ENCODE results near the gene PDE6H. TPM values are rescaled to one million over a fixed set of nuclear protein-coding genes. Genes with fewer than 3 reads are reported as not detected.
A peak's percentile ranks its signal among the peaks of the same experiment; 100 is the strongest.

The PDE6H gene
- total RNA-seq, 1 donor from 2014 or later: not detected

DNA sequence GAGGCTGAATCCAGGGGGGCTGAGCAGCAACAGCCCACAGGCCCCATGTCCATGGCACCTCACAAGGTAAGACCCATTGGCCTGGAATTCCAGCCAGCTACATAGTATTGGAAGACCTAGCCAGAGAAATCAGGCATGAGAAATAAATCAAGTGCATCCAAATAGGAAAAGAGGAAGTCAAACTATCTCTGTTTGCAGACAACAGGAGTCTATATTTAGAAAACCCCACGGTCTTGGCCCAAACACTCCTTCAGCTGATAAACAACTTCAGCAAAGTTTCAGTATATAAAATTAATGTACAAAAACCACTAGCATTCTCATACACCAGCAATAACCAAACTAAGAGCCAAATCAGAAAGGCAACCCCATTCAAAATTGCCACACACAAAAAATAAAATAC lies 16.9 kb downstream of the PDE6H start:
- Histone ChIP-seq H3K36me3 (no peaks in the 10 kb centered on the region), H3K27me3 (no peaks in the 10 kb centered on the region), H3K27ac (no peak overlapping the region), H3K9me3 (no peaks in the 10 kb centered on the region), H3K4me1 (peaks cover 1% of the 10 kb centered on the region), H3K4me3 (no peak overlapping the region)
- TF ChIP-seq POLR2A (IDR thresholded peaks at IDR 0.05) (no peak), POLR2AphosphoS5 (IDR thresholded peaks at IDR 0.05; ENCODE audit: insufficient read depth in 1 of 2, low read depth in 1 of 2) (no peak)
- TF ChIP-seq, protein P1, sequence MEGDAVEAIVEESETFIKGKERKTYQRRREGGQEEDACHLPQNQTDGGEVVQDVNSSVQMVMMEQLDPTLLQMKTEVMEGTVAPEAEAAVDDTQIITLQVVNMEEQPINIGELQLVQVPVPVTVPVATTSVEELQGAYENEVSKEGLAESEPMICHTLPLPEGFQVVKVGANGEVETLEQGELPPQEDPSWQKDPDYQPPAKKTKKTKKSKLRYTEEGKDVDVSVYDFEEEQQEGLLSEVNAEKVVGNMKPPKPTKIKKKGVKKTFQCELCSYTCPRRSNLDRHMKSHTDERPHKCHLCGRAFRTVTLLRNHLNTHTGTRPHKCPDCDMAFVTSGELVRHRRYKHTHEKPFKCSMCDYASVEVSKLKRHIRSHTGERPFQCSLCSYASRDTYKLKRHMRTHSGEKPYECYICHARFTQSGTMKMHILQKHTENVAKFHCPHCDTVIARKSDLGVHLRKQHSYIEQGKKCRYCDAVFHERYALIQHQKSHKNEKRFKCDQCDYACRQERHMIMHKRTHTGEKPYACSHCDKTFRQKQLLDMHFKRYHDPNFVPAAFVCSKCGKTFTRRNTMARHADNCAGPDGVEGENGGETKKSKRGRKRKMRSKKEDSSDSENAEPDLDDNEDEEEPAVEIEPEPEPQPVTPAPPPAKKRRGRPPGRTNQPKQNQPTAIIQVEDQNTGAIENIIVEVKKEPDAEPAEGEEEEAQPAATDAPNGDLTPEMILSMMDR (IDR thresholded peaks at IDR 0.05): no peak
- intact Hi-C loops (cut with DNase I): no loop called here
- no peak for DNase-seq (ENCODE audit: extremely low spot score in 2 of 2)

DNA sequence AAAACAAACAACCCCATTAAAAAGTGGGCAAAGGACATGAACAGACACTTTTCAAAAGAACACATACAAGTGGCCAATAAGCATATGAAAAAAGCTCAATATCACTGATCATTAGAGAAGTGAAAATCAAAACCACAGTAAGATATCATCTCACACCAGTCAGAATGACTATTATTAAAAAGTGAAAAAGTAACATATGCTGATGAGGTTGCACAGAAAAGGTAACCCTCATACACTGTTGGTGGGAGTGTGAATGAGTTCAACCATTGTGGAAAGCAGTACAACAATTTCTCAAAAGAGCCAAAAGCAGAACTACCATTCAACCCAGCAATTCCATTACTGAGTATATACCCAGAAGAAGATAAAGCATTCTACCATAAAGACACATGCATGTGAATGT lies 18.2 kb downstream of the PDE6H start:
- no peak overlapping the region for H3K4me3 ChIP-seq
- H3K4me1 ChIP-seq: peaks cover 9% of the 10 kb centered on the region
- no peak overlapping the region for H3K27ac ChIP-seq
- TF ChIP-seq, protein P1 (IDR thresholded peaks at IDR 0.05): no peak
- TF ChIP-seq POLR2A (IDR thresholded peaks at IDR 0.05): no peak
- no peak for DNase-seq (ENCODE audit: extremely low spot score in 2 of 2)
- intact Hi-C loops (cut with DNase I): no loop called here
- no peaks in the 10 kb centered on the region for H3K27me3 ChIP-seq
- no peaks in the 10 kb centered on the region for H3K9me3 ChIP-seq
- no peaks in the 10 kb centered on the region for H3K36me3 ChIP-seq

DNA sequence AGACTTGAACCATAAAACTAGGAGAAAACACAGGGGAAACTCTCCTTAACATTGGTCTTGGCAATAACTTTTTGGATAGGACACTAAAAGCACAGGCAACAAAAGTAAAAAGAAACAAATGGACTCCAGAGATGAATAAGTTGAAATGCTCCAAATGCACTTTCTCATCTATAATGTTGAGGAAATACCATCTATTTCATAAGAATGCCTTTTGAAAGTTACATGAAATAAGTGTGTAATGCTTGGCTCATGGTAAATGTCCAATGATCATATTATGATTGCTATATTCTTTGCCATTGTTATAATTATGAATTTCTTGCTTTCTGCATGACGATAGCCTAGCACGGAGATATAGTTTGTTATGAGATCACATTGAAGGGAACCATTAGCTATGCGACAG lies 19.8 kb downstream of the PDE6H start:
- no peak for DNase-seq (ENCODE audit: extremely low spot score in 2 of 2)
- TF ChIP-seq POLR2A (IDR thresholded peaks at IDR 0.05): no peak
- TF ChIP-seq POLR2AphosphoS5 (IDR thresholded peaks at IDR 0.05; ENCODE audit: insufficient read depth in 1 of 2, low read depth in 1 of 2): no peak
- TF ChIP-seq, protein P1 (IDR thresholded peaks at IDR 0.05): no peak
- H3K27ac ChIP-seq: no peak overlapping the region
- no peaks in the 10 kb centered on the region for H3K9me3 ChIP-seq
- intact Hi-C loops (cut with DNase I): no loop called here
- H3K36me3 ChIP-seq: no peaks in the 10 kb centered on the region
- H3K27me3 ChIP-seq: no peaks in the 10 kb centered on the region
- no peak overlapping the region for H3K4me3 ChIP-seq
- H3K4me1 ChIP-seq: peaks cover 9% of the 10 kb centered on the region

DNA sequence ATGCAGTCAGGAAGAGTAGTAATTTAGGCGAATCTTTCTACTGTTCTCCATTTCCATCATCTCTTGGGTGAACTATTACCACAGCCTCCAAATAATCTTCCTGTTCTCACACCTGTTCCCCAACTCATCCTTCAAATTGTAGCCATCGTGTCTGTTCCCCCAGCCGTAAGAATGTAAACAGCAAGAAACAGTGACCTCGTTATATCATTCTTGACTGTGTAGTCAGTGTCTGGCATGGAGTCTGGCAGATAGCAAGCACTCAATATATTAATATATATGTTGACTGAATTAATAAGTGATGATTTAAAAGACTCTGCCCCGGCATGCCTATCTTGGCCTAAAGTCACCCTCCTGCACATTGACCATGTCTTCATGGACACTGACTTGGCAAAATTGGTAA lies 20.3 kb downstream of the PDE6H start:
- H3K9me3 ChIP-seq: no peaks in the 10 kb centered on the region
- TF ChIP-seq, protein P1 (IDR thresholded peaks at IDR 0.05): no peak
- TF ChIP-seq POLR2AphosphoS5 (IDR thresholded peaks at IDR 0.05; ENCODE audit: insufficient read depth in 1 of 2, low read depth in 1 of 2) (no peak), POLR2A (IDR thresholded peaks at IDR 0.05) (no peak)
- H3K27me3 ChIP-seq: no peaks in the 10 kb centered on the region
- peaks cover 9% of the 10 kb centered on the region for H3K4me1 ChIP-seq
- intact Hi-C loops (cut with DNase I): no loop called here
- no peak overlapping the region for H3K4me3 ChIP-seq
- no peak for DNase-seq (ENCODE audit: extremely low spot score in 2 of 2)
- H3K27ac ChIP-seq: no peak overlapping the region
- no peaks in the 10 kb centered on the region for H3K36me3 ChIP-seq

DNA sequence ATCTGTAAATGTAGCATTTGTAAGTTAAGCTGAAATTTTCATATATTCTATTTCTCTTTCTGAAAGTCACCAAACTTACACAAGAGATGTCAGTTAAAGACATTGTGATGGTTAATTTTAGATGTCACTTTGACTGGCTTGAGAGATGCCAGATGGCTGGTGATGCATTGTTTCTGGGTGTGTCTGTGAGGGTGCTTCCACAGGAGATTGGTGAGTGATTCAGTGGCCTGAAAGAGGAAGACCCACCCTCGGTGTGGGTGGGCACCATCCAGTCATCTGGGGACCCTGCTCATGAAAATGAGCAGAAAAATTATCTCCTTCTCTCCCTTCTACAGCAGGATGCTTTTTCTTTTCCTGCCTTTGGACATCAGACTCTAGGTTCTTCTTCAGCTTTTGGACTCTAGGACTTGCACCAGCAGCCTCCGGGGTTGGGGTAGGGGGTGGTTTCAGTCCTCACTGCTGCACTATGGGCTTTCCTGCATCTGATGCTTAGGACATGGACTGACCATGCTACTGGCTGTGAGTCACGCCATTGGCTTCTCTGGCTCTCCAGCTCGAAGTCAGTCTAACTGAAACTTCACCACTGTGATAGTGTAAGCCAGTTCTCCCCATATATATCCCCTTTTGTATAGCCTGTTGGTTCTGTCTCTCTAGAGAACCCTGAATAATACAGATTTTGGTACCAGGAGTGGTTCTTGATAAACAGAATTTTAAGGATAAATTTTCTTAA lies 20.9 kb downstream of the PDE6H start:
- no peaks in the 10 kb centered on the region for H3K27me3 ChIP-seq
- intact Hi-C loops (cut with DNase I): no loop called here

More for the DNA sequence above, 20.9 kb downstream of the PDE6H start:
- Histone ChIP-seq H3K4me1 (peaks cover 11% of the 10 kb centered on the region), H3K27ac (peak overlapping the region; percentile 3), H3K36me3 (no peaks in the 10 kb centered on the region), H3K9me3 (no peaks in the 10 kb centered on the region), H3K4me3 (no peak overlapping the region)
- no peak for DNase-seq (ENCODE audit: extremely low spot score in 2 of 2)
- TF ChIP-seq POLR2AphosphoS5 (IDR thresholded peaks at IDR 0.05; ENCODE audit: insufficient read depth in 1 of 2, low read depth in 1 of 2) (no peak), POLR2A (IDR thresholded peaks at IDR 0.05) (no peak)
- TF ChIP-seq, protein P1 (IDR thresholded peaks at IDR 0.05): no peak

Data from vagina (tissue), 2 donors.